Brain microvascular endothelial cell (primary cell): ENCODE measurements around the gene COX7A2L.

Experiments used
- DNase-seq: peaks from one replicate; pipeline ENCODE4 v3.0.0-alpha.2; 2020
- H3K27ac ChIP-seq: fragments of 250-450 bp; sonication (Bioruptor Pico); 2 replicates; pipeline ENCODE4 v1.5.1; 2020; ENCODE audit warnings: mild to moderate bottlenecking, moderate library complexity
- H3K27me3 ChIP-seq: fragments of 250-450 bp; sonication (Bioruptor Pico); replicated peaks from 2 replicates; pipeline ENCODE4 v1.5.1; 2020; ENCODE audit warnings: mild to moderate bottlenecking
- H3K36me3 ChIP-seq: fragments of 250-450 bp; sonication (Bioruptor Pico); replicated peaks from 2 replicates; pipeline ENCODE4 v1.5.1; 2020; ENCODE audit warnings: mild to moderate bottlenecking
- H3K4me3 ChIP-seq: 2 replicates; pipeline ENCODE4 v1.5.1; 2011; ENCODE audit warnings: low read depth, mild to moderate bottlenecking, control low read depth, low read length, moderate library complexity
- CTCF ChIP-seq: IDR thresholded peaks from 2 replicates; pipeline ENCODE4 v1.5.1; 2011; ENCODE audit warnings: low read depth, mild to moderate bottlenecking, moderate library complexity, low read length, control low read depth, inconsistent platforms; ENCODE audit errors: missing control alignments
- in situ Hi-C: cut with HindIII; loops from 2 replicates; pipeline ENCODE4 v1.10.0; 2017; ENCODE audit warnings: low sequenced_read_pairs, low pct_ligation_motif_present

Gene COX7A2L

GRCh38 chr2:42324949-42325348, 36.1 kb downstream of the COX7A2L start:
- Histone ChIP-seq H3K27me3 (no peaks in the 10 kb centered on the region), H3K4me3 (no peak overlapping the region), H3K36me3 (peaks cover 8% of the 10 kb centered on the region), H3K27ac (no peak overlapping the region)
- TF ChIP-seq CTCF, result no peak
- in situ Hi-C loops, result loop anchor here (25.0 kb wide), 1 partner anchor 213 kb away; no protein-coding TSS in a partner anchor
- DNase-seq, result no peak

- Histone ChIP-seq H3K36me3 (peaks cover 3% of the 10 kb centered on the region), H3K27ac (no peak overlapping the region), H3K27me3 (no peaks in the 10 kb centered on the region), H3K4me3 (no peak overlapping the region)
- in situ Hi-C loops, result loop anchor here (25.0 kb wide), 1 partner anchor 212 kb away; no protein-coding TSS in a partner anchor
- no peak for DNase-seq
- TF ChIP-seq CTCF, result no peak
These were observed 36.8 kb downstream of the COX7A2L start for GRCh38 chr2:42324244-42324643.

- in situ Hi-C loops, result loop anchor here (25.0 kb wide), 1 partner anchor 209 kb away; no protein-coding TSS in a partner anchor
- TF ChIP-seq CTCF, result no peak
- no peak overlapping the region for H3K4me3 ChIP-seq
- H3K27ac ChIP-seq, result no peak overlapping the region
- no peak for DNase-seq
- H3K36me3 ChIP-seq, result peaks cover 6% of the 10 kb centered on the region
- H3K27me3 ChIP-seq, result no peaks in the 10 kb centered on the region
These were observed 39.5 kb downstream of the COX7A2L start for GRCh38 chr2:42321452-42322064.

GRCh38 chr2:42319265-42319664, 41.8 kb downstream of the COX7A2L start:
- no peaks in the 10 kb centered on the region for H3K27me3 ChIP-seq
- no peak for TF ChIP-seq CTCF
- DNase-seq, result no peak
- in situ Hi-C loops, result loop anchor here (25.0 kb wide), 1 partner anchor 207 kb away; no protein-coding TSS in a partner anchor
- H3K4me3 ChIP-seq, result no peak overlapping the region
- peaks cover 6% of the 10 kb centered on the region for H3K36me3 ChIP-seq
- no peak overlapping the region for H3K27ac ChIP-seq

- in situ Hi-C loops, result loop anchor here (25.0 kb wide), 1 partner anchor 206 kb away; no protein-coding TSS in a partner anchor
- Histone ChIP-seq H3K27me3 (no peaks in the 10 kb centered on the region), H3K36me3 (peaks cover 6% of the 10 kb centered on the region), H3K27ac (no peak overlapping the region), H3K4me3 (no peak overlapping the region)
- no peak for TF ChIP-seq CTCF
- no peak for DNase-seq
These were observed 43.1 kb downstream of the COX7A2L start for GRCh38 chr2:42317945-42318344.
